Sigmoid colon (tissue), 3 donors: ENCODE data around the gene TXNDC11.

Source experiments
- POLR2A ChIP-seq, 2 donors: fragments of 450-650 bp; IDR thresholded peaks; one replicate each; pipeline ENCODE4 v1.6.1; 2016; ENCODE audit warnings: antibody characterized with exemption in 2 of 2, mild to moderate bottlenecking in 2 of 2, moderate library complexity in 2 of 2
- TF ChIP-seq, protein P1 (sequence below), 4 experiments: fragments of 450-650 bp in 3 of 4; fragments of 200-600 bp in 1 of 4; IDR thresholded peaks; one replicate each; pipeline ENCODE4 v1.5.1; 2016 to 2019; ENCODE audit warnings: antibody characterized with exemption in 4 of 4, mild to moderate bottlenecking in 3 of 4, moderate library complexity in 2 of 4

GRCh38 chr16:11674818-11675560 lies 67.7 kb downstream of the TXNDC11 start:
- no peak for TF ChIP-seq POLR2A (IDR thresholded peaks at IDR 0.05)
- TF ChIP-seq, protein P1, sequence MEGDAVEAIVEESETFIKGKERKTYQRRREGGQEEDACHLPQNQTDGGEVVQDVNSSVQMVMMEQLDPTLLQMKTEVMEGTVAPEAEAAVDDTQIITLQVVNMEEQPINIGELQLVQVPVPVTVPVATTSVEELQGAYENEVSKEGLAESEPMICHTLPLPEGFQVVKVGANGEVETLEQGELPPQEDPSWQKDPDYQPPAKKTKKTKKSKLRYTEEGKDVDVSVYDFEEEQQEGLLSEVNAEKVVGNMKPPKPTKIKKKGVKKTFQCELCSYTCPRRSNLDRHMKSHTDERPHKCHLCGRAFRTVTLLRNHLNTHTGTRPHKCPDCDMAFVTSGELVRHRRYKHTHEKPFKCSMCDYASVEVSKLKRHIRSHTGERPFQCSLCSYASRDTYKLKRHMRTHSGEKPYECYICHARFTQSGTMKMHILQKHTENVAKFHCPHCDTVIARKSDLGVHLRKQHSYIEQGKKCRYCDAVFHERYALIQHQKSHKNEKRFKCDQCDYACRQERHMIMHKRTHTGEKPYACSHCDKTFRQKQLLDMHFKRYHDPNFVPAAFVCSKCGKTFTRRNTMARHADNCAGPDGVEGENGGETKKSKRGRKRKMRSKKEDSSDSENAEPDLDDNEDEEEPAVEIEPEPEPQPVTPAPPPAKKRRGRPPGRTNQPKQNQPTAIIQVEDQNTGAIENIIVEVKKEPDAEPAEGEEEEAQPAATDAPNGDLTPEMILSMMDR (IDR thresholded peaks at IDR 0.05): no peak
